Hair follicular keratinocyte (primary cell): ENCODE results near the gene MAP2K6. TPM values are rescaled to one million over a fixed set of nuclear protein-coding genes. Genes with fewer than 3 reads are reported as not detected.

Source experiments
- total RNA-seq: library from RNA; depleted of rRNA; stranded (reverse); fragments of >200 nt; gene quantifications from 2 replicates; pipeline ENCODE4 v1.2.3, GENCODE V29; 2015

Gene MAP2K6
- total RNA-seq: 0.08 and 0.39 TPM in 2 replicates

DNA sequence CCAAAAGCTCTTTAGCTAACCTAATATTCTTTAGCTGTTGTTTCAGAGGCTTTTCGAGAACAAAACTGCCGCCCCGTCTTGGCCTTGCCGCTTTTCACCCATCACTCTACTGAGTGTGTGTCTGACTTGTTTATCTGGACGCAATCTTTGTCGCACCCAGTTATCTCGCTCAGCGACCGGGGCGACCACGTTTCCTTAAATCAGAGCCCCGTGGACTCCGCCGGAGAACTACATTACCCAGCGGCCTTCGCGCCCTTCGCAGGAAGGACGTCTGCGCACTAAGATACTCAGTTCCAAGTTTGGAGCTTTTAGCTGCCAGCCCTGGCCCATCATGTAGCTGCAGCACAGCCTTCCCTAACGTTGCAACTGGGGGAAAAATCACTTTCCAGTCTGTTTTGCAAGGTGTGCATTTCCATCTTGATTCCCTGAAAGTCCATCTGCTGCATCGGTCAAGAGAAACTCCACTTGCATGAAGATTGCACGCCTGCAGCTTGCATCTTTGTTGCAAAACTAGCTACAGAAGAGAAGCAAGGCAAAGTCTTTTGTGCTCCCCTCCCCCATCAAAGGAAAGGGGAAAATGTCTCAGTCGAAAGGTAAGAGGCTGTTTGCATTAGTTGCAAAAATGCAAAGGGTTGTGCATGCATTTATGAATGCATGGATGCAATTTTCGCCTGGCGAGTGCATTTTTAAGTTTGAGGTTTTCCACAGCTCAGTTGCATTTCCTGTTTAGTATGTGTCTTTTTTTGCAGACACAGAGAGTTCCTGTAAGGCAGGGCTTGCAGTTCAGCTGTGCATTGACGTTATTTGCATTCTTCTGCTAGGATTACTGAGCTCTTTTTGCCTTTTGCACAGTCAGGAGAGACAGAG, at the start of gene MAP2K6:
Gene MAP2K6, plus strand, starts transcription at position 290 of the 867 bp plus-strand sequence. Its CDS starts 288 bp downstream, at position 578.

Other genes with a start within 250 kb of the MAP2K6 start
- gene ABCA10, start 185.9 kb upstream of the MAP2K6 start, total RNA-seq: 0.55 TPM in 1 of 2 replicates, not detected in the other
- gene ABCA5, start 87.6 kb upstream of the MAP2K6 start, total RNA-seq: 3.2 and 12.8 TPM in 2 replicates